22Rv1 (cell line): ENCODE measurements around the gene MAGIX.

ENCODE experiments used
- ZFX ChIP-seq: fragments of 450-650 bp; IDR thresholded peaks from 2 replicates; pipeline ENCODE4 v1.6.1; 2017; ENCODE audit warnings: antibody characterized with exemption, borderline replicate concordance
- TF ChIP-seq, protein P1 (sequence below): fragments of 450-650 bp; IDR thresholded peaks from 2 replicates; pipeline ENCODE4 v1.5.1; 2017; ENCODE audit warnings: mild to moderate bottlenecking

DNA sequence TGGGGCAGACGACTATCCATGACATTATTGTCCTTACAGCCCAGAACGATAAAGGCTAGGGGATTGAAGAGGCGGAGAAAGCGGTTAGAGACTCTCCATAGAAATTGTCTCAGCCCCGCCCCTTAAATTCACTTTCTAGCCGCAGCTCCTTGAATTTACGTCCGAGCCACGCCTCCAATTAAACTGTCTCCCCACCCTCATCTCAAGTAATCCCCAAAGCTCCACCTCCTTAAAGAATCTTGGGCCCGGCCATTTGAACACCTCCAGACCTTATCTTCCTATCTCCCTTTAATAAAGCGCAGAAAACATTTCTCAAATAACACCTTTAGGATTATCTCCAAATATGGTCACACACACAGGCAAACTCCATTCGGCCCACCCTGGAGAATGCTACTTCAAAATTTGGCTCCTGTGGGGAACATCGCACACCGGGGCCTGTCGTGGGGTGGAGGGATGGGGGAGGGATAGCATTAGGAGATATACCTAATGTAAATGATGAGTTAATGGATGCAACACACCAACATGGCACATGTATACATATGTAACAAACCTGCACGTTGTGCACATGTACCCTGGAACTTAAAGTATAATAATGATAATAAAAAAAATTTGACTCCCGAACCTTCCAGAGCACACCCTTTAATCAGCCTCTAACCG is 7.2 kb upstream of the MAGIX start:
- TF ChIP-seq, protein P1, sequence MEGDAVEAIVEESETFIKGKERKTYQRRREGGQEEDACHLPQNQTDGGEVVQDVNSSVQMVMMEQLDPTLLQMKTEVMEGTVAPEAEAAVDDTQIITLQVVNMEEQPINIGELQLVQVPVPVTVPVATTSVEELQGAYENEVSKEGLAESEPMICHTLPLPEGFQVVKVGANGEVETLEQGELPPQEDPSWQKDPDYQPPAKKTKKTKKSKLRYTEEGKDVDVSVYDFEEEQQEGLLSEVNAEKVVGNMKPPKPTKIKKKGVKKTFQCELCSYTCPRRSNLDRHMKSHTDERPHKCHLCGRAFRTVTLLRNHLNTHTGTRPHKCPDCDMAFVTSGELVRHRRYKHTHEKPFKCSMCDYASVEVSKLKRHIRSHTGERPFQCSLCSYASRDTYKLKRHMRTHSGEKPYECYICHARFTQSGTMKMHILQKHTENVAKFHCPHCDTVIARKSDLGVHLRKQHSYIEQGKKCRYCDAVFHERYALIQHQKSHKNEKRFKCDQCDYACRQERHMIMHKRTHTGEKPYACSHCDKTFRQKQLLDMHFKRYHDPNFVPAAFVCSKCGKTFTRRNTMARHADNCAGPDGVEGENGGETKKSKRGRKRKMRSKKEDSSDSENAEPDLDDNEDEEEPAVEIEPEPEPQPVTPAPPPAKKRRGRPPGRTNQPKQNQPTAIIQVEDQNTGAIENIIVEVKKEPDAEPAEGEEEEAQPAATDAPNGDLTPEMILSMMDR = no peak
- no peak for TF ChIP-seq ZFX
